ENCODE results near the gene SPCS2. TPM values are rescaled to one million over a fixed set of nuclear protein-coding genes. Genes with fewer than 3 reads are reported as not detected.

Gene SPCS2
- total RNA-seq, 4 donors from 2014 or later, result 33.3 to 104 (median 47.0) TPM

DNA sequence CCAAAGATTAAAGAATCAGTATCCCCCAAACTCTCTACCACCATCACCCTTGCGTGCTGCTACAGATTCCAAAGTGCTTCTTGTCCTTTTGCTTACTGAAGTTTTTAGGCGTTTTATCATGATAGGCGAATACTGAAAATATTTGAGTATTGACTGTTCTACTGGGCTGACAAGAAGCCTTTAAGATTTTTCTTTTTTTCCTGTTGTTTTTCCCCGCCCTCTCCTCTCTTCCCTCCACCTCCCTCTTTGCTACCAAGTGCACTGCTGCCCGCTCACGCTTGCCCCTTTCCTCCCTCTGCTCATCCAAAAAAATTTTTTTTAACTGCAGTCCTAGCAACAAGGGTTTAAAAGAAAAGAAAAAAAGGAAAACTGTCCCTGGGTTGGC is 679 bp downstream of the SPCS2 start:
- TF ChIP-seq, protein P1, sequence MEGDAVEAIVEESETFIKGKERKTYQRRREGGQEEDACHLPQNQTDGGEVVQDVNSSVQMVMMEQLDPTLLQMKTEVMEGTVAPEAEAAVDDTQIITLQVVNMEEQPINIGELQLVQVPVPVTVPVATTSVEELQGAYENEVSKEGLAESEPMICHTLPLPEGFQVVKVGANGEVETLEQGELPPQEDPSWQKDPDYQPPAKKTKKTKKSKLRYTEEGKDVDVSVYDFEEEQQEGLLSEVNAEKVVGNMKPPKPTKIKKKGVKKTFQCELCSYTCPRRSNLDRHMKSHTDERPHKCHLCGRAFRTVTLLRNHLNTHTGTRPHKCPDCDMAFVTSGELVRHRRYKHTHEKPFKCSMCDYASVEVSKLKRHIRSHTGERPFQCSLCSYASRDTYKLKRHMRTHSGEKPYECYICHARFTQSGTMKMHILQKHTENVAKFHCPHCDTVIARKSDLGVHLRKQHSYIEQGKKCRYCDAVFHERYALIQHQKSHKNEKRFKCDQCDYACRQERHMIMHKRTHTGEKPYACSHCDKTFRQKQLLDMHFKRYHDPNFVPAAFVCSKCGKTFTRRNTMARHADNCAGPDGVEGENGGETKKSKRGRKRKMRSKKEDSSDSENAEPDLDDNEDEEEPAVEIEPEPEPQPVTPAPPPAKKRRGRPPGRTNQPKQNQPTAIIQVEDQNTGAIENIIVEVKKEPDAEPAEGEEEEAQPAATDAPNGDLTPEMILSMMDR (IDR thresholded peaks at IDR 0.05), result no peak
- DNase-seq (ENCODE audit: low spot score), result no peak
- no peak for ATAC-seq (ENCODE audit: low FRiP score)

DNA sequence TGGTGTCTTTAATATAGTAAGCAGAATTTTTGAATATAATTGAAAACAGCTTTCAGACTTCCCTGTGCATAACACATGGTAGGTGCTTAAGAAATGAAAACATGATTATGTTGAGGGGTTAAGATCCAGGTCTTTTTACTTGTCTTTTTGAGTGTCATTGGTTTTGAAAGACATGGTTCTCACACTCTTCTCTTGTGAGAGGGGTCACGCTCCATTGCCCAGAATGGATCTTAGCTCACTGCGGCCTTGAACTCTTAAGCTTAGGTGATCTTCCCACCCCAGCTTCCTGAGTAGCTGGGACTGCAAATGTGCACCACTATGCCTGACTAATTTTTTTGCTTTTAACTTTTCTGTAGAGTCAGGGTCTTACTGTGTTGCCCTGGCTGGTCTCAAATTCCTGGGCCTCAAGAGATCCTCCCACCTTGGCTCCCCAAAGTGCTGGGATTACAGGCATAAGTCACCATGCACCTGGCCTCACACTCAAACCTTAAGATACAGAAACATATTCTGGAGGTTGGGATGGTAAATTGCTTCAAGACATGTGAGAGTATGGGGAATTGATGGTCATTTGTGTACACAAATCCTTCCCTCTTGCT is 1.4 kb downstream of the SPCS2 start:
- no peak for DNase-seq (ENCODE audit: low spot score)
- TF ChIP-seq, protein P1 (IDR thresholded peaks at IDR 0.05), result no peak
- ATAC-seq (ENCODE audit: low FRiP score), result no peak

DNA sequence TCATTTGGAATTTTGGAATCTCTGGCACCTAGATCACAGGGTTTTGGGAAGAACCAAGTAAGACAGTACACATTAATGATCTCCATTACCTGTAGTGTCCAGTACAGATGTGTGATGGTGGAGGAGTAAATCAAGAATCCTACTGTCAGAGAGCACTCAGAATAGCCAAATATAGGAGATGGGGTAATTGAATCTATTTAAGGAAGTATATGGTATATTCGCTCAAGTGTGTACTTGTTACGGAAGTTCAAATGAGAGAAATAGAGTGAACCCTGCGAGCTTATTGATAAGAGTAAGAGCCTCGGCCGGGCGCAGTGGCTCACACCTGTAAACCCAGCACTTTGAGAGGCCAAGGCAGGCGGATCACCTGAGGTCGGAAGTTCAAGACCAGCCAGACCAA is 2.2 kb downstream of the SPCS2 start:
- TF ChIP-seq, protein P1 (IDR thresholded peaks at IDR 0.05), result no peak
- no peak for ATAC-seq (ENCODE audit: low FRiP score)
- no peak for DNase-seq (ENCODE audit: low spot score)

DNA sequence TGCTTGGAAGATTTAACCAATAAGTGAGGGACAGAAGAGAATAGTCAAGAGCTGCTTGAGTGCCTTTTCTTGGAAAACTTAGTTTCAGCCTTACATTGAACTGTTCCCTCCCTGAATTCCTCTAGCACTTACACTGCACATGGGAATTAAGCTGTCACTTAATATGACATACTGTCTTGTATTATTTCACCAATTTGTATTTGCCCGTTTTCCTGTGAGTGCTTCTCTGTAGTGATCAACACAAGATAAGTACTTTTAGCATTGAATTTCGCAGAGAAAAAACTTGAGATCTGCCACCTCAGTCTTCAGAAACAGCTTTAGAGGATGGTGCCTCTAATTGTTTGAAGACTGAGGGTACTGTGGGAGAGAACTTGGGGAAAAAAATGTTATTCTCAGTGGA is 3.7 kb downstream of the SPCS2 start:
- no peak for ATAC-seq (ENCODE audit: low FRiP score)
- TF ChIP-seq, protein P1 (IDR thresholded peaks at IDR 0.05), result no peak
- no peak for DNase-seq (ENCODE audit: low spot score)

DNA sequence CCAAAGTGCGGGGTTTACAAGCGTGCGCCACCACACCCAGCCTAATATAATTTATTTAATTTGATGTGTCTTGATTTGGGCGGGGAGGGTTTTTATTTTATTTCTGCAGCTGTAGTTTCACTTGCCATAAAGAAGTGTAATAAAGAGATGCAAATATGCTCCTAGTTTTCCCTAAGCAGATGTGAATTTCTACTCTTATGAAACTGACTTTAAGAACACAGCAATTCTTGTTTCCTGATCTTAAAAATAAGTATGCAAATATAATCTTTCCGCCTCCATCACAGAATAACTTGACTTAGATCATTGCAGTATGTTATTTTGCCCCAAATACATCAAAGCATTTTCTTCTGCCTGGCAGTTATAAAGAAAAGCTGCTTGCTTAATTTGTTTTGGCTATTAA is 4.4 kb downstream of the SPCS2 start:
- TF ChIP-seq, protein P1 (IDR thresholded peaks at IDR 0.05), result no peak
- DNase-seq (ENCODE audit: low spot score) (no peak), ATAC-seq (ENCODE audit: low FRiP score) (no peak)

DNA sequence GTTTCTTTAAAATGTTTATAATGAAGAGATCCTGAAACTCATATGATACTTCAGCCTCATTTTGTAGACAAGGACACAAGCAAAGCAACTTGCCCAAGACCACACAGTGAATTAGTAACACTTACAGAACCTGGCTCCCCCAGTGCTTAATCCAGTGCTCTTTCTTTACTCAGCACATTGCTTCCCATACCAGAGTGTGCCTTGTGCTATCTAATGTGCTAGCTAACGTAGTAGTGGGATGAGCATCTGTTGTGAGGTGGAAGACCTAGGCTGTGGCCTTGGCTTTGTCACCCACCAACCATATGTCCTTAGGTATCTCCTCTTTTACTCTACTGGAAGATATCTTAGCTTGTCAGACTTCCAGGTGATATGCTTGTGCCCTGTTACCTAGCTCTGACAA is 5.1 kb downstream of the SPCS2 start:
- DNase-seq (ENCODE audit: low spot score), result no peak
- no peak for ATAC-seq (ENCODE audit: low FRiP score)
- TF ChIP-seq, protein P1 (IDR thresholded peaks at IDR 0.05), result no peak

DNA sequence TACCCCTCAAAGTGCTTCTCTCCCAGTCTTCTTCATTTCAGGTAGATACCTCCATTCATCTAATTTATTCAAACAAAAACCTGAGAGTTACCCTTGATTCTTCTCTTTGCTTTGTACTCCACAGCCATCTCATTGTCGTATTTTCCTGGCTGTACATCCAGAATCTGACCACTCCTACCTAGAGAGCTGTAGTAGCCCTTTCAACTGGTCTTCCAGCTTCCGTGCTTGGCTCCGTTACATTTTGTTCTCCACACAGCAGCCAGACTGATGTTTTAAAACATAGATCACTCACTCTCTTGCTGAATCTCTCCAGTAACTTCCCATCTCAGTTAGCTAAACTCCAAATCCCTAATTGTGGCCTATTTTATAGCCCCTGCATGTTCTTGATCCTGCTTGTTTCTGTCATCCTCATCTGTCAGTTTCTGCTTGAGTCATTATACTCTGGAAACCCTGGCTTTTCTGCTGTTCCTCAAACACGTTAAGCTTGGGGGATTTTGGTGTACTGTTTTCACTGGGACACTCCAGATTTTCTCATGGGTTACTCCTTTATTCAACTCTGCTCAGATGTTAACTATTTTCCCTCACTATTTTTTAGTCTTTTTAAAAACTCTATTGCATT is 7.4 kb downstream of the SPCS2 start:
- ATAC-seq (ENCODE audit: low FRiP score), result no peak
- no peak for DNase-seq (ENCODE audit: low spot score)
- TF ChIP-seq, protein P1 (IDR thresholded peaks at IDR 0.05), result no peak

All from omental fat pad (tissue), 4 donors.